DMS 273 treated with DMSO at 0.1 percent for 48 hours (cell line): ENCODE results near the gene LRRFIP1.
"Not testable (repeated sequence)": the region's sequence is repeated elsewhere in the genome, so short reads cannot be mapped to it uniquely, and the experiment has no call there.

Source experiments
- DNase-seq: peaks from one replicate; lab custom pipeline; 2025; lab: John Stamatoyannopoulos, UW

Gene LRRFIP1

GRCh38 chr2:237664151-237664550, 36.8 kb downstream of the LRRFIP1 start:
- DNase-seq = no peak

GRCh38 chr2:237665713-237666143, 38.3 kb downstream of the LRRFIP1 start:
- no peak for DNase-seq

GRCh38 chr2:237666606-237667005, 39.2 kb downstream of the LRRFIP1 start:
- no peak for DNase-seq

- DNase-seq = not testable (repeated sequence)
Observed at GRCh38 chr2:237667050-237667576, 39.7 kb downstream of the LRRFIP1 start.

GRCh38 chr2:237667893-237668292, 40.5 kb downstream of the LRRFIP1 start:
- no peak for DNase-seq

- no peak for DNase-seq
Observed at GRCh38 chr2:237668440-237668839, 41.1 kb downstream of the LRRFIP1 start.

GRCh38 chr2:237669283-237669627, 41.9 kb downstream of the LRRFIP1 start:
- no peak for DNase-seq

GRCh38 chr2:237669628-237670392, 42.4 kb downstream of the LRRFIP1 start:
- DNase-seq = no peak

GRCh38 chr2:237670641-237671040, 43.3 kb downstream of the LRRFIP1 start:
- no peak for DNase-seq

- no peak for DNase-seq
Observed at GRCh38 chr2:237671466-237672138, 44.2 kb downstream of the LRRFIP1 start.

GRCh38 chr2:237672731-237673129, 45.3 kb downstream of the LRRFIP1 start:
- DNase-seq = no peak

- peak; percentile 13 for DNase-seq
Observed at GRCh38 chr2:237673130-237674001, 46.0 kb downstream of the LRRFIP1 start.

GRCh38 chr2:237674731-237675276, 47.4 kb downstream of the LRRFIP1 start:
- no peak for DNase-seq

GRCh38 chr2:237675316-237675715, 47.9 kb downstream of the LRRFIP1 start:
- DNase-seq = no peak

- no peak for DNase-seq
Observed at GRCh38 chr2:237680702-237681478, 53.5 kb downstream of the LRRFIP1 start.

GRCh38 chr2:237682151-237682550, 54.8 kb downstream of the LRRFIP1 start:
- DNase-seq = no peak

- no peak for DNase-seq
Observed at GRCh38 chr2:237682856-237683670, 55.7 kb downstream of the LRRFIP1 start.

GRCh38 chr2:237685408-237685807, 58.0 kb downstream of the LRRFIP1 start:
- DNase-seq = no peak

- DNase-seq = no peak
Observed at GRCh38 chr2:237686659-237687136, 59.3 kb downstream of the LRRFIP1 start.

GRCh38 chr2:237688081-237688480, 60.7 kb downstream of the LRRFIP1 start:
- no peak for DNase-seq
